NCI-H2029 treated with DMSO at 0.1 percent for 48 hours (cell line): ENCODE data around the gene GBA2.

Experiments used
- DNase-seq: peaks from one replicate; lab custom pipeline; 2025; lab: John Stamatoyannopoulos, UW

Gene GBA2

GRCh38 chr9:35766997-35767396 lies 18.0 kb upstream of the GBA2 start:
- DNase-seq, result no peak

- DNase-seq, result no peak
Measured at GRCh38 chr9:35763803-35764202, 14.8 kb upstream of the GBA2 start.

GRCh38 chr9:35763181-35763580 lies 14.2 kb upstream of the GBA2 start:
- DNase-seq, result no peak

- DNase-seq, result peak; percentile 45
Measured at GRCh38 chr9:35760651-35761050, 11.6 kb upstream of the GBA2 start.

- no peak for DNase-seq
Measured at GRCh38 chr9:35759795-35760194, 10.8 kb upstream of the GBA2 start.

GRCh38 chr9:35758475-35759050 lies 9.5 kb upstream of the GBA2 start:
- DNase-seq, result no peak

- no peak for DNase-seq
Measured at GRCh38 chr9:35757892-35758275, 8.9 kb upstream of the GBA2 start.

GRCh38 chr9:35757226-35757891 lies 8.3 kb upstream of the GBA2 start:
- peak; percentile 57 for DNase-seq

GRCh38 chr9:35756275-35757225 lies 7.5 kb upstream of the GBA2 start:
- peak; percentile 54 for DNase-seq

- DNase-seq, result no peak
Measured at GRCh38 chr9:35755071-35755470, 6.0 kb upstream of the GBA2 start.

- DNase-seq, result no peak
Measured at GRCh38 chr9:35754264-35754663, 5.2 kb upstream of the GBA2 start, which contains the start of gene MSMP. TSS of gene MSMP (minus strand) at chr9:35754276. CDS start at chr9:35754129, 147 bp downstream.

- no peak for DNase-seq
Measured at GRCh38 chr9:35753466-35753865, 4.4 kb upstream of the GBA2 start.

GRCh38 chr9:35750256-35750531 lies 1.2 kb upstream of the GBA2 start:
- no peak for DNase-seq

GRCh38 chr9:35749515-35750255 lies 657 bp upstream of the GBA2 start:
- DNase-seq, result no peak

- DNase-seq, result no peak
Measured at GRCh38 chr9:35748242-35748857, 678 bp downstream of the GBA2 start.

- no peak for DNase-seq
Measured at GRCh38 chr9:35746583-35746982, 2.4 kb downstream of the GBA2 start.

GRCh38 chr9:35745569-35745968 lies 3.5 kb downstream of the GBA2 start:
- DNase-seq, result no peak

GRCh38 chr9:35743880-35744518 lies 5.0 kb downstream of the GBA2 start:
- no peak for DNase-seq

GRCh38 chr9:35743452-35743851 lies 5.6 kb downstream of the GBA2 start:
- no peak for DNase-seq

- no peak for DNase-seq
Measured at GRCh38 chr9:35741740-35742139, 7.3 kb downstream of the GBA2 start.

- no peak for DNase-seq
Measured at GRCh38 chr9:35740243-35740642, 8.8 kb downstream of the GBA2 start.
